HG03432 (cell line): Measurements from ENCODE around the gene TIGD1.
"Not testable (repeated sequence)": the region's sequence is repeated elsewhere in the genome, so short reads cannot be mapped to it uniquely, and the experiment has no call there.

Experiments used
- ATAC-seq: cut with Tn5 transposase; IDR thresholded peaks from one replicate; pipeline ENCODE4 v1.9.1; 2021; ENCODE audit warnings: mild to moderate bottlenecking, moderate library complexity; ENCODE audit not compliant: unreplicated experiment

The TIGD1 gene

DNA sequence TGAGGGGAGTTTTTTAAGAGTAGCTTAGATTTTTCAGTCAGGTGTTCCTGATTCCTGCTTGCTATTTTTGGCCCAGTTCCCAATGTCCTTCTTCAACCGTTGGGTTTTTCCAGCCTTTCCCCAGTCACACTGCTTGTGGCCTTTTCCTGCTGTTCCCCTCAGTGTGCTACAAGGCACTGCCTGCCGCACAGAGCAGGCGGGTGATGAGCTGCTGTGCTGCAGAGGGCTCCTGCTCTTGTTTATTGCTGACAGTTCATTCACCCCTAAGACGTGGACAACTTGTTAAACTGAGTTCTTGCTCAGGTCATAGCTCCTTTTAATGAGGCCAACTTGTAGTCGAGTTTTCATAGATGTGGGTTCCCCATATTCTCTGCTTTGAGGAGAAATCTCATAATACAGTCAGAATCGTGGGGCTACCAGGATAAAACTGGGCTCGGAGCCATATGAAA is 20.7 kb upstream of the TIGD1 start:
- ATAC-seq = no peak

DNA sequence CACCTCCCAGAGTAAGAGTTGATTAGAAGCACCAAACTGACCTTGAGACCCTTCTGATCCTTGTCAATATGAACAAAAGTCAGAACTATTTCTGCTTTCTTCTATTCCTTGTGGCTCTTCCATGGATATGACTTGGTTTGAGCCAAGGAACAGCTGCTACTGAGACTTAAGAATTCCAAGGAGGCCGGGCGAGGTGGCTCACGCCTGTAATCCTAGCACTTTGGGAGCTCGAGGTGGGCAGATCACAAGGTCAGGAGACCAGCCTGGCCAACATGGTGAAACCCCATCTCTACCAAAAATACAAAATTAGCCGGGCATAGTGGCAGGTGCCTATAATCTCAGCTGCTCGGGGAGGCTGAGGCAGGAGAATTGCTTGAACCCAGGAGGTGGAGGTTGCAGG is 20.1 kb upstream of the TIGD1 start:
- not testable (repeated sequence) for ATAC-seq

DNA sequence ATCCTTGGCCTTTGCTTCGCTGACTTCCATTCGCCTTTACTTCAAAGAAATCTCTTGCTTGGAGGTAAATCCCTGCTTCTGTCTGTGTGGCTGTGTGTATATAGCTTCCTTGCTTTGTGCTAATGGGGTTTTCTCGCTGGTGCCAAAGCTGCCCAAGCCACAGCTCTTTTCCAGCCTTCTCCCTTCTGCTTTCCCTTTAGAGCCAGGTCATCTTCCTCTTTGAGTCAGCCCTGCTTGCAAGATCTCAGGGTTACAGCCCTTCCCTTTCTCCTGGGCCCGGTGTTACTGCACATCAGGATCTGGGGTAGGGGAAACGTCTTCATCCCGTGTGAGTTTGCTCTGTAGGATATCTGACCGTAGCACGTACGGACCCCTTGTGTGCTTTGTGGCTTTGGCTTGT is 19.2 kb upstream of the TIGD1 start:
- no peak for ATAC-seq

DNA sequence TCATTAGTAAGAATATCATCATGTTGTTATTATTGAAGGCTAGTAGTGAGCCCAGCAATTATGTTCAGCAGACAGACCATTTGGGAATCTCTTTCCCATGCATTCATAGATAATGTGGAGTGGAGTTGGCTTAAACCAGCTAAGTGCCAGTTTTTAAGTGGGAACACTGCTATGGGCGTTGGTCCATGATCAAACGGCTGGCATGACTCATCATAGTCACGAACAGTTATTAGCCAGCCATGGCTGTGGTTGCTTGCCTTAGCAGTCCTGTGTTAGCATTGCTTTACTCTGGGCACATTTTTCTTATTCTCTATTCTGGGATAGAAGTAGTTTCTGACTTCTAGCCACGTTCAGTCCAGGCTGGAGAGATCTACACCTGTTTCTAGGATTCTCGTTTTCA is 17.8 kb upstream of the TIGD1 start:
- ATAC-seq = no peak

DNA sequence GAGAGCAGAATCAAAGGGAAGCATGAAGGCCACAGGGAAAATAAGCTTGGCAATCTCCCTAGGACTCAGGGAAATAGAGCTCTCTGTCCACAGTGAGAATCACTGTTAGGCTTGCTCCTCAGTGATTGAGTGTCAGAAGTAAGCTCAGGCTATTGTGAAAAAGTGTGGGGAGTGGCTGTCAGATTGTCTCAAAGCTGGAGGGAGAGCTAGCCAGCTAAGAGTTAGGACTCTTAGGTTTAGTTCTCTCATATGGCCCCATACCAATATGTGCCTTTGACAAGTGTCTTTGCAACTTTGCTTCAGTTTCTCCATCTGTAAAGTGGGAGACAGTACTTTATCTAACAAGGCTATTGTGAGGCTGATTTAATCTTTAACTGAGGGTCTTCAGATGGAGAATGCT is 17.4 kb upstream of the TIGD1 start:
- no peak for ATAC-seq

DNA sequence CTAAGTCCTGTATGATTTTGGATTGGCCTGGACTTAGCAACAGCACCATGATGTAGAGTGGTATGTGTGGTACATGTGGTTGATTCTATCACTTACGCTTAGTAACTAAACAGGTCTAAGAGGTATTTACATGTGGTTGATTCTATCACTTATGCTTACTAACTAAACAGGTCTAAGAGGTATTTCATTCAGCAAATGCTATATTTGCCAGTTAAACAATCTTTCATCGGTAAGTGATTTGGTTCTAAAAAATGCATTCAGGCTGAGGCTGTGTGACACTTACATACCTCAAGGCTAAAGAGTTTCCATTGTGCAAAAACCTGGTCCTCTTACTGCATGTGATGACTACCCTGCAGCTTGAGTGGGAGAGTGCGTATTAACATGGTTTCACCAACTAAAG is 13.2 kb upstream of the TIGD1 start:
- ATAC-seq = no peak

DNA sequence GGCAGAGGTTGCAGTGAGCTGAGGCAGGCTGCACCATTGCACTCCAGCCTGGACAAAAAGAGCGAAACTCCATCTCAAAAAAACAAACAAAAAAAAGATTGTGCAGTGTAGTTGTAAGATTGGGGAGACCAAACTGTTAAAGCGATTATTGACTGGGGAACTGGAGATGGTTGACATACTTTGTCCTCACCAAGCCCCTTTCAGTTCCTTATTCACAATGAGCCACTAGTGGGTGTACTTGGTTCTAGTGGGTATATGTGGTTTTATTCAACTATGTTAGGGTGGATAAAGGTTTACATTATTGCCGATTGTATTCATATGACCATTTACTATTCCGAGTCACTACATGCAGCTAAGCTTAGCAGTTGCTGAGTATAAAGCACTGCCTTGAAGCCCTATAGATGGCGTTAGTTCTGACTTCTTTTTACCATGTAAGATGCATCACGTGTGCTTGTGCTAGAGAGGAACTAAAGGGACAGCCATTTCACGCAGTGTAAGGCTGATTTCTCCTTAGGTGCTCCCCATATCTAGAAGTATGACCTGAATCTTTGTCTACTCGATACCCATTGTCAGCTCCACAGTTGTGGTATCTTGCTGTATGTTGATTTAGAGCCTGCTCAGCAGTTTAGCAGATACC is 12.3 kb upstream of the TIGD1 start:
- ATAC-seq = no peak

DNA sequence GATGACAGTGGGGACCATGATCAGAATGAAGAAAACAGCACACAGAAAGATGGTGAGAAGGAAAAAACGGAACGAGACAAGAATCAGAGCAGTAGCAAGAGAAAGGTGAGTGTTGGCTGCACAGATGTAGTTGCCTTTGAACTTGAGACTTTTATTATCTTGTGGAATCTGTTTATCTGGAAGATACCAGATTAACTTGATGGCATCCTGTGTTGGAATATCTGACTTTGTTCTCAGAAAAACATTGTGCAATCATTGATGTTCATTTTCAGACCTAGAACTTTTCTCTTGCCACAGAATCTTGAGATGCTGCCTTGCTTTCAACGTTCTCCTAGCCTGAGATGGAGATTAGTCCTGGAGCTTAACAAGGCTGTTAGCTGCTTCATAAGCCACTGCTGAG is 6.1 kb upstream of the TIGD1 start:
- no peak for ATAC-seq

DNA sequence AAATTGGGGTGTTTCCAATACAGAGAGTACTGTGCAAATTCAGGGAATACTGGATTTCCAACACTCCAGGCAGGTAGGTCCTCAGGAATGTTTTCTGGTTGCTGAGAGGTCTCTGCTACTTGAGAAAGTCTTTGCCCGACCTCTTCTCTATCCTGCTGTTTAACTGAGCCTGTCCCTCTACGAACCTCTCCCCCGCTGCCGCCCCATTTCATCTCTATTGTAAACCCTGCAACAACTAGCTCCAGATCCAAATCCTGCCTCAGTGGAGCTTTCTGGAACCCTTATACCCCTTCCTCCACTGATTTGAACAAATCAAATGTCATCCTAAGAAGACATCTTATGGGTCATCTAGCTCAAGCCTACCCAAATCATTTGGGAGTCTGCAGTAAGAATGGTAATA is 1.4 kb upstream of the TIGD1 start:
- no peak for ATAC-seq

DNA sequence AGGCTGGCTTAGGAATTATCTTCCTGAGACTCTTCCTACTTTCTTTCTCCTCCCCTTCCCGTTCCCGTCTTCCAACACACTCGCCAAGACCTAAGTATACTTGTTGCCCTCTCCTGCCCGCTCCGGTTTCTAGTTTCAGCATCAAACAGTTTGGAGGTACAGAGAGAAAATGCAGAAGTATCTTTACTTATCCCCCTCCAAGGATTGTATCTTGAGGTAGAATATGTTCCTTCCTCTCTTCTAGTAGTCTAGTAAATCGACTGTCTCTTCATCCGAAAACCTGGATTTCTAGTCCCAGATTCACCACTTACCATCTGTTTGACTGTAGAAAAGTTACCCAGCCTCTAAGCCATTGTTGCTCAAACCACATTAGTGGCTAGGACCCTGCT is 887 bp upstream of the TIGD1 start:
- ATAC-seq = no peak

DNA sequence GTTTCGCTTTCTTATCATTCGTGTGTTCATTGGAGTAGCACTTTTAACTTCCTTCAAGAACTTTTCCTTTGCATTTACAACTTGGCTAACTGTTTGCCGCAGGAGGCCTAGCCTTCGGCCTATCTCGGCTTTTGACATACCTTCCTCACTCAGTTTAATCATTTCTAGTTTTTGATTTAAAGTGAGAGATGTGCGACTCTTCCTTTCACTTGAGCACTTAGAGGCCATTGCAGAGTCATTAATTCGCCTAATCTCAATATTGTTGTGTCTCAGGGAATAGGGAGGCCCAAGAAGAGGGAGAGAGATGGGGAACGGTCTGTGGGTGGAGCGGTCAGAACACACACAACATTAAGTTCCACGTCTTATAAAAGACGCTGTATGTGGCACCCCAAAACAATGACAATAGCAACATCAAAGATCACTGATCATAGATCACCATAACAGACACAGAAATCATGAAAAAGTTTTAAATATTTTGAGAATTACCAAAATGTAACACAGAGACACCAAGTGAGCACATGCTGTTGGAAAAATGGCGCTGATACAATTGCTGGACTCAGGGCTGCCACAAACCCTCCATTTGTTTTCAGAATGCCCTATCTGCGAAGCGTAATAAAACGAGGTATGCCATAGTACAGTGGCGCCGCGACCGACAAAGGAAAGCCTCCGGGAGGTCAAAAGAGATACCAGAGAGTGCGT is 553 bp downstream of the TIGD1 start:
- ATAC-seq = no peak

DNA sequence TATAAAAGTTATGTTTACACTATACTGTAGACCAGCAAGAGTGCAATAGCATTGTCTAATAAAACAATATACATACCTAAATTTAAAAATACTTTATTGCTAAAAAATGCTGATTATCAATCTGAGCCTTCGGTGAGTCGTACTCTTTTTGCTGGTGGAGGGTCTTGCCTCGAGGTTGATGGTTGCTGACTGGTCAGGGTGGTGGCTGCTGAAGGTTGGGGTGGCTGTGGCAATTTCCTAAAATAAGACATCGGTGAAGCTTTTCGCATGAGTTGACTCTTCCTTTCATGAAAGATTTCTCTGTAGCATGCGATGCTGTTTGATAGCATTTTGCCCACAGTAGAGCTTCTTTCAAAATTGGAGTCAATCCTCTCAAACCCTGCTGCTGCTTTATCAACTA is 2.4 kb downstream of the TIGD1 start:
- no peak for ATAC-seq

DNA sequence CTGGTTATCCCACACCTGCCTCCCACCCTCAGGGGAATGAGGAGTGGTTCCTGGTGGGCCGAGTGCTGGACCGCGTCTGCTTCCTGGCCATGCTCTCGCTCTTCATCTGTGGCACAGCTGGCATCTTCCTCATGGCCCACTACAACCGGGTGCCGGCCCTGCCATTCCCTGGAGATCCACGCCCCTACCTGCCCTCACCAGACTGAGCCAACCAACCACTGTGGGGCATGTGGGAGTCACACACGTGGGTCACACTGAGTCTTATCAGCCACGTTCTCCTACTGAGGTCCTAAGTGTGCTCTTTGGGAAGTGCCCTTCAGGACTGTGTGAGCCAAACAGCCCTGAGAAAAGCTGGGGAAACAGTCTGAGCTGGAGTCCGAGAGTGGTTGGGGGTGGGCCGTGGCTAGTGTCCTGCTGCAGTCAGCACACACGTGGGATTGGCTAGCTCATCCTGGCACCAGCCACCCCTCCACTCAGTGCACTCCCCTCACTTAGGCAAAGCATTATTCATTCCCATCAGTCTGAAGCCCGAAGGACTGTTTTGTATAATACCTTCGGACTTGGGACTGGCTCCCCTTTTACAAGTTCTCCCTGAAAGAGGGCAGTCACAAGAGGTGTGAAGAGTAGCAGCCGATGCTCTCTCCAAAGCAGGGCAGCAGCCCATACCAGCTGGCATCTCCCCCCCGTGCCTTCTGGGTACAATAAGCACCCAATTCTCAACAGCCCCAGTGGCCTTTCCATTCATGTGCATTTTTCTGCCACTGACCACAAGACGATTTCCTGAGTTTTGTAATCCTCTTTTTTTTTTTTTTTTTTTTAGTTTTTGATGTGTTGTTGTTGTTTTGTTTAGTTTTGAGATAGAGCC is 4.6 kb downstream of the TIGD1 start:
- no peak for ATAC-seq

DNA sequence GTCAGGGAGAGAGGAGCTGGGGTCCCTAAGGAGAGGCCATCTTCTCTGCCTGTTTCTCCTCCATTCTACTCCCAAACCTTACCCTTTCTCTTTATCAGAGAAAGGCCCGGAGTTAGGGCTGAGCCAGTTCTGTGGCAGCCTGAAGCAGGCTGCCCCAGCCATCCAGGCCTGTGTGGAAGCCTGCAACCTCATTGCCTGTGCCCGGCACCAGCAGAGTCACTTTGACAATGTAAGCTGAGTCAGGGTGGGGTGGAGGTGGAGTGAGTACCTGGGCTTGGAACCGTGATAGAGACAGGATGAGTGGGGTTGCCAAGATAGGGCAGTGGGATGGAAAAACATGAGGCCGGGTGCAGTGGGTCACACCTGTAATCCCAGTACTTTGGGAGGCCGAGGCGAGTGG is 5.7 kb downstream of the TIGD1 start:
- no peak for ATAC-seq

DNA sequence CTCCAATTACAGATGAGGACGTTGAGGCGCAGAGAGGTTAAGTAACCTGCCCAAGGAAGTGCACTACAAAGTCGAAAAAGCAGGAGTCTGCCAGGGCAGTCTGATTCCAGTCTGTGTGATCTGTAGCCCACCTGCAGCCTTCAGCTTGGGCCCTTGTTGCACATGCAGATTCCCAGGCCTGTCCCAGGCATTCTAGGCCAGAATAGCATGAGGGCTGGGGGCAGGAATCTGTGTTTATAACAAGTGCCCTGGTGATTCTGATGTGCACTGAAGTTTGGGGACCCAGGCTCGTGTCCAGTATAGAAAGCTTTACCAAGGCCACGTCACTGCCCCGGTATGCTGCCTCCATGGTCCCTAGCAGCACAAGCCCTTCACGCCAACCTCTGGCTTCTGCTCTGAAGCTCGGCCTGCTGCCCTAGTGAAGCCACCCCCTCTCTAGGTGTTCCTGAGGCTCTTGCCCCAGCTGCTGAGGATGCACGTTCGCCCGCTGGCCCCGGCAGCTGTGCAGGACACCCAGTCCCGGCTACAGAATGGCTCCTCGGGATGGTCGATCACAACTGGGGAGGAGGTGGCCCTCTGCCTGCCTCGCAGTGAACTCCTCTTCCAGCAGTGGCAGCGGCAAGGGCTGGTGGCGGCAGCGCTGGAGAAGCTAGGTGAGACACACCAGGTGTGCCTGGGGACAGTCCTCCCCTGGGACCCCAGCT is 6.3 kb downstream of the TIGD1 start:
- ATAC-seq = no peak

DNA sequence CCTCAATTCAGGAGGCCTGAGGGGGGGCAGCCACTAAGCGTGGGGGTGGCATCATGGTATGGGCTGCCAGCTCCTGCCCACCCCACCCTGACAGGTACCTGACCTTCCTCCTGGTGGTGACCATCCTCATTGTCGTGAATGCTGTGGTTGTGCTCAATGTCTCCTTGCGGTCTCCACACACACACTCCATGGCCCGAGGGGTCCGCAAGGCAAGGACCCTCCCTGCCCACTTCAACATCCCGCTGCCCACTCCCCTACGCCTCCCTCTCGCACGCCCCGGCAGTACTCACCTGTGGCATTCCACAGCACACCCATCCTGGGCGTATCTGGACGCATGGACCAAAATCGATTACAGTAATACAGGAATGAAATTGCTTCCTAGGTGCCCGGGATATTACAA is 6.9 kb downstream of the TIGD1 start:
- ATAC-seq = no peak

DNA sequence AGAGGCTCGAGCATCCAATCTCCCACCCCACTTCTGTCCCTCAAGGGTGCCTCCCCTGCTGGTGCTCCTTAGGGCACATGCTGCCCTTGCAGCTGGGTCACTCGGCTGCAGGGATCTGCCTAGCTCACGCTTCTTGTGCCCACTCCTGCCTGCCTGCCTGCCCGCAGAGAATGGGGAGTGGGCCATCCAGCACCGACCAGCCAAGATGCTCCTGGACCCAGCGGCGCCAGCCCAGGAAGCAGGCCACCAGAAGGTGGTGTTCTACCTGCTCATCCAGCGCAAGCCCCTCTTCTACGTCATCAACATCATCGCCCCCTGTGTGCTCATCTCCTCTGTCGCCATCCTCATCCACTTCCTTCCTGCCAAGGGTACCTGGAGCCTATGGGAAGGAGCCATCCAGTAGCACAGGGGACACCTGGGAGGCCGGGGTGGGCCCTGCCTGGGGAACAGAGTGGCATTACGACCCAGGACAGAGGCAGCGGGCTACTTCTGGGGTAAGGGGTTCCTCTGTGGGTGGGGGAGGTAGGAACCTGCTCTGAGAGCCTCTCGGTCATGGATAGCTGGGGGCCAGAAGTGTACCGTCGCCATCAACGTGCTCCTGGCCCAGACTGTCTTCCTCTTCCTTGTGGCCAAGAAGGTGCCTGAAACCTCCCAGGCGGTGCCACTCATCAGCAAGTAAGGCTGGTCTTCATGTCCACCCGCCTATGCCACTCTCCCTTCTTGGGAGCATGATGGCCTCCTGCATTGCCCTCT is 7.5 kb downstream of the TIGD1 start:
- ATAC-seq = no peak

DNA sequence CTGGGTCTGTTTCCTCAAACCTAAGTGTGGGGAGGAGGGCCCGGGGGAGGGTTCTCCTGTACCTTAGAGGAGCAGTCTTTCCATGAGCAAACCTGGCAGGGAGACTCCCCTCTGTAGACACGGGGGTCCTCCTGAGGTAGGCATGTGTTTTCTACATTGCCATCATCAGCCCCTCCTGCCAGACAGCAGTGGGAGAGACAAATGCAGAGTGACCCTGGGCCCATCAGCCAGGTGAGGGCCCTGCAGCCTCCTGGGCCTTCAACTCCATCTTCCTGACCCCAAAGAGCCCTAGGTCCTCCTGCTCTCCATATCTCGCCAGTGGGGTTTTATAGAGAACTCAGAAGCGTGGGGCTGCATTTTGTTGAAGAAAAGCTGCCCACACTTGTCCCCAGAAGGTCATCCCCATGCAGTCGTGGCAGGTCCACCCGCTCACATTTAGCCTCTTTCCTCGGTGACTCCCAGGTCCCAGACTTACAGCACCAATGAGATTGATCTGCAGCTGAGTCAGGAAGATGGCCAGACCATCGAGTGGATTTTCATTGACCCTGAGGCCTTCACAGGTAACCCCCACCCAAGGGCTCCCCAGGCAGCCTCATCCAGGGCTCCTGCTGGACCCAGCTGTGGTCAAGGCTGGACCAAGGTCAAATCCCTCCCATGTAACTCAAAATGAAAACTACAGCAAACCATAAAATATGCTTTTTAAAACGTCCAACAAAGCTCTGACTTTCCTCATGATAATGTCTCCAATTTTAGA is 8.2 kb downstream of the TIGD1 start:
- ATAC-seq = no peak

DNA sequence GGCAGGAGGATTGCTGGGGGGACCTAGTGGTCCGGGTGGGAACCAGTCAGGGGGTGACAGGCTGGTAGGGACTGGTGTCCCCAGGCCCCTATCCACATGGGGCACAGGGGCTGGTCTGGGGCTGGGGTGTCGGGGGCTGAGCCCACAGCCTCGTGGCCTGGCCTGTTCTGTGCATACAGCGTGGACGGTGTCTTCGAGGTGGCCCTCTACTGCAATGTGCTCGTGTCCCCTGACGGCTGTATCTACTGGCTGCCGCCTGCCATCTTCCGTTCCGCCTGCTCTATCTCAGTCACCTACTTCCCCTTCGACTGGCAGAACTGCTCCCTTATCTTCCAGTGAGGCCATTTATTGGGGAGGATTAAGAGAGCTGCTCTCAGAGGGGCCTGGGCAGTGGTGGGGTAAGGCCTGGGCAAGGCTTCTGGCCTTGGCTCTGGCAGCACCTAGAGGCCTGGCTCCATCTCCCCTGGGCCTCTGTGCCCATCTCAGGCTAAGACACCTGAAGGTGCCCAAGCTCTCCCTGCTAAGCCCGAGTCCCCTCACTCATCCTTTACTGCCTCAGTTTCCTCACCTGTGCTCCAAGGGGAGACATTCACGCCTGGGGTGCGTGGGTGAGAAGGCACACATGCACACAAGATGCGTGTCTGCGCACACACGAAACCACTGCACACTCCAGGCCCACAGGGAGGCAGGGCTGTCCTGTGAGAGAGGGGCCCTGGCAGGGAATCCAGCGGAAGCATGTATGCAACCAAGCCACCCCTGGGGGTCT is 9.0 kb downstream of the TIGD1 start:
- ATAC-seq = no peak
